Inferior parietal cortex (tissue), 1 donor: ENCODE results near the gene MSRB3.
"Not testable (repeated sequence)": the region's sequence is repeated elsewhere in the genome, so short reads cannot be mapped to it uniquely, and the experiment has no call there.

ENCODE experiments used
- DNase-seq: peaks from one replicate; pipeline ENCODE4 v3.0.0-alpha.2; 2016; ENCODE audit errors: extremely low spot score

MSRB3 gene

DNA sequence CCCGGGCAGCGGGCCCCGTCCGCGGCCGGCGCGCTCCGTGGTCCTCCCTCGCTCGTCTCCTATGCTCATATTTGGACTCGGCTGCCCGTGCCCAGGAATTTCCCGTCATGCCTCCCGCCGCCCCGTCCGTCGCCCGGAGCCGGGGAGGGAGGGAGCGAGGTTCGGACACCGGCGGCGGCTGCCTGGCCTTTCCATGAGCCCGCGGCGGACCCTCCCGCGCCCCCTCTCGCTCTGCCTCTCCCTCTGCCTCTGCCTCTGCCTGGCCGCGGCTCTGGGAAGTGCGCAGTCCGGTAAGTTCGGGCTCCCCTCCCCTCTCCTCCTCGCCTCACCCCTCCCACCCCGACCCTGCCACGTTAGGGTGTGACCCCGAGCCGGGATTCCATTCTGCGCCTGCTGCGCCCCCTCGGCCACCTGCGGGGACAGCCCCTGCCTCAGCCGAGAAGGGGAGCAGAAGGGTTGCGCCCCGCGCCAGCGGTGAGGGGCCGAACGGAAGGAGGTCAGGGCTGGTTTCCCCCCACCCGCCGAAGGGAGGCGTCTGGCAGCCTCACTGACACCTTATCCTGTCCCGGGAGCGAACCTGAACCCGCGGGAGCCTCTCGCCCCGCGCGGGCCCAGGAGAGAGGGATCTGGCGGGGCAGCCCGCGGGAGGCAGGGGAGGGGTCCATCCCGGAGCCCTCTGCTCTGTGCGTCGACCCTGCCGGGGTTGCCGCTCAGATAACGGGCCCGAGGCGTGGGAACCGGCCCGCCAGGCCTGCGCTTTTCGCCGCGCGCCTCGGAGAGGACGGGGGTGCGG lies at the start of gene MSRB3:
Gene MSRB3, plus strand, starts transcription at position 108 of the 793 bp plus-strand sequence. CDS start 29,897 bp downstream, outside the sequence.
- no peak for DNase-seq

DNA sequence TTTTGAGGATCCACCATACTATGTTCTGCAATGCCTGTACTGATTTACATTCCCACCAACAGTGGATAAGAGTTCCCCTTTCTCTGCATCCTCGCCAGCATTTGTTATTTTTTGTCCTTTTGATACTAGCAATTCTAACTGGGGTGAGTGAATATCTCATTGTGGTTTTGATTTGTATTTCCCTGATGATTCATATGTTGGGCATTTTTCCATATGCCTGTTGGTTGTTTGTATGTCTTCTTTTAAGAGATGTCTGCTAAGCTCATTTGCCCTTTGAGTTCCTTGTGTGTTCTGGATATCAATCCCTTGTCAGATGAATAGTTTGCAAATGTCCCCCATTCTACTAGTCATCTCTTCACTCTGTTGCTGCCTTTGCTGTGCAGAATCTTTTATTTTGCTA lies 49.0 kb upstream of the MSRB3 start:
- no peak for DNase-seq

DNA sequence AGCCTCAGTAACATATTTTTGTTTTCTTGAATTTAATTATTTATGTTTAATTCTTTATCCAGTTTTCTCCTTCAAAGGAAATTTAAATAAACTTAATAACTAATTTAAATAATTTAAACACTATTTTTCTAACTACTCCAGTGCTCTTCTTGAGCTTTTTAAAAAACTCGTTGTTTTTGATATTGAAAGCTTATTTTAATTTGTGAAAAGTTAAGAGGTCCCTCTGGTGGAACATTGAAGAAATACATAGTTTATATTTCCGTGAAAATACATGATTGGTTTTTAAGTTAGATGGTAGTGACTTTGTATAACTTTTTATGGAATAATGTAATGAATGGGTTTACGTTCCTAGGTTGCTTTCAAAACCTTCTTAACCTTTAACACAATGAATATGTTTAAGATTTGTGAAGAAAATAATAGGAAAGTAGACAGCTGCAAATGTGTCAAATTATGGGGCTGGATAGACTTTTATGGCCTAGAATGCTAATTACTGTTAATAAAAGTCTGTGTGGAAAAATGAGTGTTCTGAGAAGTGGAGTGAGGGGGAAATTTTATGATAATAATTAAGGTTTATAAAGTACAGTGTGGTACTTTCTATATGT lies 45.9 kb upstream of the MSRB3 start:
- DNase-seq: no peak

DNA sequence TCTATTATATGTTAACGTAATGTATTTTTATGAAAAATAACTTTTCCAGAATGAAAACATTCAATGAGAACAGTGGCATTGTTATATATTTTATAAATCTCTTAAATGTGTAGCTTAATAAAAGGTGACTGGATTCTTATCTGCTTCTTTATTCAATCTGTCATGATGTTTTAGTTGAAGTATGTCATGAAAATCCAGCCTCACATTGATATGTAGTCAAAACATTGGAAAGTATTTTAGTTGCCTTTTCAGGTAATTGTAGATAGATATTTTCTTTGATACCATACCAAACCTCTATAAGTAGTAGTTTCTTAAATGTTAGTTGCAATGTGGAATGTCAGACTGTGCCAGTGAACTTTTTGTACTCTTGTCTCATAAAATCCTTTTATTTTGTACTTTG lies 41.3 kb upstream of the MSRB3 start:
- DNase-seq: no peak

DNA sequence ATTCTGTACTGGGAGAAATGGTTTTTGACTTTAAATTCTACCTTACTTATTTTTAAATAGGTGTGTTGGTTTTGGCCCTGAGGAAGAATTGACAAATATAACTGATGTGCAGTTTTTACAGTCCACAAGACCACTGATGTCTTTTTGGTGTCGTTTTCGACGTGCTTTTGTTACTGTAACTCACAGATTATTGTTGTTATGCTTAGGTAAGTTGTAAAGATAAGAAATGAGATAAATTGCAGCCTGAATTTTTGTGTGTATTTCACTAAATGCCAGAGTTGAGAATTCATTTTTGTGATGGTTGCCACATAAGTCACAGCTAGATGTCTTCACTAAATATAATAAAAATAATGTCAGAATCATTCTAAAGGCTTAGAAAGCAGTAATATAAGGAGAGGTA lies 39.9 kb upstream of the MSRB3 start:
- no peak for DNase-seq

DNA sequence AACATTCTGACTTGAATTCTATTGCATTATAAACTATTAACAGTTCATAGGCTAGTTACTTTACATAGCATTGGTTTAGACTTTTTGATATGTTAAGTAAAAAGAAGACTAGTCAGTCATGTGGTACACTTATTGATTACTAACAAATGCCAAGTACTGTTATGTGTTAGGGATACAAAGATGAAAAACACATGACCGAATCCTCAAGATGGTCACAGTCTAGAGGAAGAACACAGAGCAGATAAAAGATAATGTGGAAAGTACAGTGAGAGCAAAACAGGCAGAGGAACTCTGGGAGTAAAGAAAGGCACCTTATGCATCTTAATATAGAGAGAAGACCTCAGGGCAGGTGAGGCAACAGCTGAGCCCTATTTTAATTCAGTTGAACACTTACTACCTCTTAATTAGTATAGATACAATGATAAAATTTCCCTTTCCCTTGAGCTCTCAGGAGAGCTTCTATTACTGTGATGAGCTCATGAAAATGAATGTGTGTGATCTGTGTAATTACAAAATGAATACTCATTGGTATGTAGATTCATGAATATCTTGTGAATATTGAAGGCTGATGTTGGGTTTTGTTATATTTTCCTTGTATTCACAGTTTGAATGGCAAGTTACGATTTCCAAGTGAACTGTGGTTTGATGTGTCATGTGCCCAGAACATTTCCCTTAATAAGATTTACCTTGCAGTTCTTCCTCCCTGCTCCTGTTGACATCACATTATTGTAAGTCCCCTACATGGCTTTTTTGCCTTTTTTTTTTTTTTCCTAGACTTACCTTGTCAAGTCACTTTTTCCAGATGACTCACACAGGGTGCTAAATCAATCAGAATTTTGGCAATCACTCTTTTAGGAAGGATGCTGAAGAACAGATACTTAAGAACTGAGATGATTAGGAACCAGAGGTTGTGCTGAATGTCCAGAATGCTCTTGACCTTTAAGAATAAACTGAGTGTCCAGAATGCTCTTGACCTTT lies 29.5 kb upstream of the MSRB3 start:
- no peak for DNase-seq

DNA sequence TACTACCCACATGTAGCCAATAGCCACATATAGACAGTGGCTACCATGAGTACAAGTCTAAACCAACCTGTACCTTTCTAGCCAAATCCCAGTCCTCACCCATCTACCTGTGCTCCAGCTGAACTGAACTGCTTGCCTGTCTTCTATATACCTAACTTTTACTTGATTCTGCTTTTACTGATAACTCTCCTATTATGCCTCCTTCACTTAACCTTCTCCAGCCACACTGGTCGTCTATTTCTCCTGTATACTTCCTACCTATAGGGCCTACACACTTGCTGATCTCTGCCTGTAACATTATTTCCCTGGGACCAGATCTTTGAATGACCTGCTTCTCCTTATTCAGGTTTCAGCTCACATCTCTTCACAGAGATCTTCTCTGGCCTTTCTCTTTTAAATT lies 26.0 kb upstream of the MSRB3 start:
- no peak for DNase-seq

DNA sequence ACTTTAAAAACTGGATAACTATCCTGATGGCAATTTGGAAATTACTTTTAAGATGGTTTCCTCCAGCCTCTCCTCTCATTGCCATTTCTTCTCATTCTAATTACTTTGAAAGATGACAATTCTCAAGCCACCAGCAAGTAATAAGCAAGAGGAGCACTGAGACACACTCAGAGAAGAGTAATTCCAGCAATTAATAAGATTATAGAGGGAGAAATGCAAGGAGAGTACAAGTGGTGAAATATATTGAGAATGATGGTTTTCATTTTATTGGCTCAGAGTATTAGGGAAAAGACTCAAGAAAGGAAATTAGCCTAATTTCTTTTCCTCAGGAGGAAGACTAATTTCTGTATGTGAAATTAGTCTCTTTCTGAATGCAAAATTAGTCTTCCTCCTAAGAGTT lies 20.5 kb upstream of the MSRB3 start:
- DNase-seq: no peak

DNA sequence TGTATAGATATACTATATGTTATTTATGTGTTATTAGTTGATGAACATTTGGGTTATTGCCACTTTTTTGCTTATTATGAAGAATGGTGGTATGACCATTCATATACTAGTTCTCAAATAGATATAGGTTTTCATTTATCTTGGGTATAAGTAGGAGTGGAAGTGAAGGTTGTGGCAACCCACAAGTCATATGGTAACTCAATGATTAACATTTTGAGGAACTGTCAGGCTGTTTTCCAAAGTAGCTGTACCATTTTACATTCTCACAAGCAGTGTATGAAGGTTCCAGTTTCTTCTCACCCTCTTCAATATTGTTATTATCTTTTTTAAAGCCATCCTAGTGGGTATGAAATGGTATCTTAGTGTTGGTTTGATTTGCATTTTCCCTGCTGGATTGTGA lies 19.0 kb upstream of the MSRB3 start:
- DNase-seq: no peak

DNA sequence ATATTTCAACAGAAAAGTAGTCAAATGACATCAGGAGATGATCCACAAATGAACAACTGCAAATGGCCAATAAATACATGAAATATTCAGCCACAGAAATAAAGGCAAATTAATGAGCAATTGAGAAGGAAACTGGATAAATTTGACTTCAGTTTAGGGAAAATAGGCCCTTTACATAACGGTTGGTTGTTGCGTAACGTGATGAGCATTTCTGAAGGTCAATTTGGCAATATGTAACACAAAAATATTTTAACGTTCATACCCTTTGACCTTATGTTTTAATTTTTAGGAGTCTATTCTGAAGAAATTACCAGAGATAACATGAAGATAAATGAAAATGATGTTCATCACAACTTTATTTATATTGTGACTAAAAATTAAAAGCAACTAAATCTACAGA lies 14.7 kb upstream of the MSRB3 start:
- DNase-seq: no peak

DNA sequence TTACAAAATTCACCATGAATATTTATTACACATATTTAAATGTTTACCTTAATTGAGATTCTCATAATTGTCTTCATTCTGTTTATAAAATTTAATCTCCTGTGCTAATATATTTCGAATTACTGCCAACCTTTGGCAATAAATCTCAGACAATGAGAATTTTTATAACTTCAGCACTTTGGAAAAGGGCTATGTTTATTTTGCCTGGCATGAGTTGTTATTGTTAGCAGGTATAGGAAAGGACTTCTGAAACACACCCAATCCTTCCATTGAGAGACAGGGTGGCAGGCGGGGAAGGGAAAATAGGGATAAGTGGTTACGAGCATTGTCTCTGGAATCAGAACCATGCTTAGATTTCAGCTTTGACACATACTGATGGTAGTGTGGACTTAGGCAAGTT lies 12.1 kb upstream of the MSRB3 start:
- no peak for DNase-seq

DNA sequence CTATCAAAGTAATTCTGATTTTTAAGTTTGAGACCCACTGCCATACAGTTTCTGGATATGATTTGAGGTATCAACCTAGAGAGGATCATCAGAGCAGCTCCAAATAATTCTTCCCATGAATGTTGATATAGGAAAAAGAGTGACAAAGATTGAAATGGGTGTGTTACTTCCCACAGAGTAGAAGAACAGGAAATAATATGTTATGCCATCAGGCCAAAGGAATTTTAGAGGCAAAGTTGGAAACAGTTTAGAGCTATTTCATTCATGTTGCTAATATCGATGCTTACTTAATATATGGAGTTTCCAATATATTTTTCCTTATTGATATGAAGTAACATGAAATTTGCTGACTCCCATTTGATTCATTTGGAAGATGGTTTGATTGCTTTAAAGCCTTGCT lies 8.9 kb upstream of the MSRB3 start:
- no peak for DNase-seq

DNA sequence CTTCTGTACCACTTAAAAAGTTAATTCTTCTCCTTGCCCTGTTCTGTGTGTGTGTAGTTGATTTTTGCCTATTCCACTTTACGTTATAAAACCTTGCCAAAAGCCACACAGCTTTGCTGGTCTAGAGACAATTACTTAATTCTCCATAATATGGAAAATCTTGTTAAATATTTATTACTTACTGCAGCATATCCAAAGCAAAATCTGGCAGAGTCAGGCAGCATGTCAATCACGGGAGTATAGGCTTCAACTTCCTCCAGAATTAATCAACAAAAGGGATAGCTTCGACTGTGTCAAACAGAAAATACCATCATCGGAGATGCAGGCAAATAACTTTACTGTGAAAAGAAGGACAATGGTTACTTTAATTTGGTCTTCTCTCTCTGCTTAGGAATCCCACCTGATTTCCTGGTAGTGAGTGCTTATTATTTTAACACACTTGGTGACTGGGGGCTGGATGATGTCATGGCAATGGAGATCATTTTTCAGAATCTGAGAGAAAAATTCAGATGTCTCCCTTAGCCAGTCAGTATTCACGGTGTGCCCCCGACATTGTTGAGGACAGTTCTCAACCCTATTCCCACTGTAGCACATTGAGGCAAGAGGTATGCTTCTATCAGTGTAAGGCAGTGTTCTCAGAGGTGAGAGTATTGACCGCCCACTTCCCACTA lies 3.7 kb upstream of the MSRB3 start:
- no peak for DNase-seq

DNA sequence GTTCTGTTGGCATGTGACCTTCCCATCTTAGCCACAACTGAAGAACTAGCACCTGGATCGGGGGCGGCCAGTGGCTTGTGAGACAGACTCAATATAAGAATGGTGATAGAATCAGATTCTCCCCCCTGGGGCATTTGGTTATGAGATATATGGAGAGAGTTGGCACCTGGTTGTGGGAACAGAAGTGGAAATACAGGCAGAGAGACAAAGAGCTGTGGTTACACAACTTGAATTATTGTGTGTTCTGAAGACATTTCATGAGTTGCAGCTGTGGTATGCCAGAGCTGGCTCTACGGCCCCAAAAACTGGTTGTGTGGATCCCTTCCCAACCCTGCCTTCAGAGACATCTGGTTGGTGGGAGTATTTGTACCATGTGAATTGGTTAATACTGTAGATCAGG lies 2.9 kb upstream of the MSRB3 start:
- DNase-seq: no peak

DNA sequence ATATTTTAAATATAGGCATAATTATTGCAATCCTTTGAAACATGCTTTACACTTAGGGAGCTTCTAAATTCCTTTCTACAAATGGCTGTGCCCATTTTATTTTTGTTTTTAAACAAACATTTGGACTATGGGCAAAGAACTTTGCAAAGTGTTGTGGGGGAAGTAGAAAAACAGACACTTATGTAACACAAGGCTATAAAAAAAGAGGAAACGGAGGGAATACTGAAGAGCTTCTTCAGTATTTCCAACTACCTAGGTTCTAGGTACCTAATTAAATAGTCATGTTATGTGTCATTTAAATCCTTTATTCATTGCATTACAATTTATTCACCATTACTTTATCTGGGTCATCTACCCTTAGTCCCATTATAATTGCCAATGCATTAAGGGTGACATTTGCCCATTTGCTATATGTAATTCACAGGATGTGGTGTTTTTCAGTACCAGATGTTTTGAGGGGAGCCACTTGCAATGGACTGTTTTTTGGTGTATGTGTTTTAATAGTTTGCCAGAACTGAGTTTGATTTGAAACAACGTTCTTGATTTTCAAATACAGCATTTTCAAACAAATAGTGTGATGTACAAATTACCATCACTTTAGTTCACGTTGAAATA lies 1.5 kb upstream of the MSRB3 start:
- no peak for DNase-seq

DNA sequence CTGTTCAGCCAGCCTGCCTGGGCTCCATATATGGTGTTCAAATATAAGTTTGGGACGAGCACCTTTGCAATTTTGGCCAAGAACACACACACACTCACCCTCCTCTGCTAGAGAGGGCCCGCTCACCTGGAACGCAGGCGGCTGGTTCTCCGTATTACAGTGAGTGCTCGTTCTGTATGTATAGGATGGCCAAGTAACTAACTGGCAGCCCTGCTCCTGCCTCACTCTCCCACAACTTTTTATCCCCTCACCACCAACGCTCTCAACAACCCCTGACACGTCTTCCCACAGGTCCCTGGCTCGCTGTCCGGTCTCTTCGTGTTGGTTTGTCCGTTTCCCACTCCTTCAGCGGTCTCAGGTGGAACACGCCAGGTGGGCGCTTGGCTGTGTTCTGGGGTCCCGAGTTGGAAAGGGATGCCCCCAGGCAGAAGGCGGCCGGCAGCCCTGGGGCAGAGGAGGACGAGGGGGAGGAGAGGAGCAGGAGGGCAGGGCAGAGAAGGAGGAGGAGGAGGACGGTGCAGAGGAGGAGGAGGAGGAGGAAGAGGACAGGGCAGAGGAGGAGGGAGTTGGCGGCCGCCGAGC lies 398 bp upstream of the MSRB3 start:
- DNase-seq: no peak

DNA sequence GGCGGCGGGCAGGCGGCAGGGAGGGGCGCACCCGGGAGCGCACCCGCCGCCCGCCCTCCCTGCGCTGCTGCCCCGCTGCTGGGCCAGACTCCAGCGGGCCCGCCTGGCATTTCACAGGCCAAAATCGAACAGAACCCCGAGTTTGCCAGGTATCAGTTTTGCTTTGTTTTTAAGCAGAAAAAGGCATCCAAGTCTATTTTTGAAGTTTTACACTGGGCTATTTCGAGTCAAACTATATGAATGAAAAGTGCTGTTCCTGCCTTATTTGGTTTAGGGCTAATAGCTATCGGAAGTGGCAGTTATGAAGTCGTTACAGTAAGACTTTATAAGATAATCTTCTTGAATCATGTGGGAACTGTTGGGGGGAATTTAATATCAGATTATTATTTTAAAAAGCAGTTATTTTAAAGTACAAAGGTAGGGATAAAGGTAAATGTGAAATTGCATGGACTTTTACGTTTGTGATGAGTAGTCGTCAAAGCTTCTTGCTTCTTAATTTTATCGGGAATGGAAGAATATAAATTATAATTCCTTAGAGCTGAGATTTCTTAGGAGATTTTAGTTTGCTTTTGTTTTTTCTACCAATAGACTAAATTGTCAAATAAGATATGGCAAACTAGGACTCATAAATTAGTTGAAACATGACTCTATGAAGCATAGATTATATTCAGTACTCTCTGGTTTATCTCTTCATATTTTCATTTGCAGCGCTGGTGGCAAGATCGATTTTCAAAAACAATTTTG lies 1.1 kb downstream of the MSRB3 start:
- no peak for DNase-seq

DNA sequence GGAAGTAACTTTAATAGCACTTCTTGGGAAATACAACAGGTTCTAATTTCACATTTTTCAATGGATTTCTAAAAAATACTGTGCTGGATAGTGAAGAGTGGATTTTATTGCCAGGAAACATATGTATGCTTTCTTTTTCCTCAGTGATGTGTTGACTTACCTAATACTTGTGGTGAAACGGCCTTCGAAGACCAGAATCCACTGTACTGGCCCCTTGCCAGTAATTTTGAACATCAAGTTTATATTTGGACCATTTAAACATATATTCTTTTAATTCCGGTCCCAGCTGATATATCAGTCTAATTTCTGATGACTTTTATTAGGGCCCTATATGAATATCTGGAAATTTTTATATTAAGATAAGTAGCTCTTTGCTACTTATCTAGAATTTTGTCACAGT lies 1.8 kb downstream of the MSRB3 start:
- DNase-seq: no peak

DNA sequence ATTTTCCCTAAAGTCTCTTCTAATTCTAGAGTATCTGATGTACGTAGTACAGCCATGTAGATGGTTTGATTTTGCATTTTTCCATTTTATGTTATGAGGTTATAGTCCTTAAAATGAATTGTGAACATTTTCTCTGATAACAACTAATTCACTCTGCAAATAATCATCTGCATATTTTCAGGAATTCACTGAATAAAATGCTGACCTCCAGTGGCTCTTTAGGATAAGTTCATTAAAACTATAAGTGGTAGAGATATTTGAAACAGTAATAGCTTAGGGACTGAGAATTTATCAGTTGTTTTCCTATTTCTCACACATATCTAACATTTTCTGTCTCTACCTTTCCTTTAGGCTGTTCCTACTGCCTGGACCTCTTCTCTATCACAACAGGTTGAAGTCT lies 4.4 kb downstream of the MSRB3 start:
- DNase-seq: no peak

DNA sequence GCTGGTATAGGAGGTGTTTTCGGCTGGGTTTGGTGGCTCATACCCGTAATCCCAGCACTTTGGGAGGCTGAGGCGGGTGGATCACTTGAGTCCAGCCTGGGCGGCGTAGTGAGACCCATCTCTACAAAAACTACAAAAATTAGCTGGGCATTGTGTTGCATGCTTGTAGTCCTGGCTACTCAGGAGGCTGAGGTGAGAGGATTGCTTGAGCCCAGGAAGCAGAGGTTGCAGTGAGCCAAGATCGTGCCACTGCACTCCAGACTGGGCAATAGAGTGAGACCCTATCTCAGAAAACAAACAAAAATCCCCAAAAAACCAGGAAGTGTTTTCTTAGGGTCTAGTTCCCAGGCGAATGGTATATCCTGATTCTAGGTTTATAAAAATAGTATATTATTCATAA lies 7.0 kb downstream of the MSRB3 start:
- DNase-seq: not testable (repeated sequence)
